HuH-7.5 (cell line): ENCODE measurements around the gene SCNN1B.

Experiments used
- DNase-seq: peaks from one replicate; pipeline ENCODE4 v3.0.0; 2011; ENCODE audit warnings: low spot score

Gene SCNN1B

DNA sequence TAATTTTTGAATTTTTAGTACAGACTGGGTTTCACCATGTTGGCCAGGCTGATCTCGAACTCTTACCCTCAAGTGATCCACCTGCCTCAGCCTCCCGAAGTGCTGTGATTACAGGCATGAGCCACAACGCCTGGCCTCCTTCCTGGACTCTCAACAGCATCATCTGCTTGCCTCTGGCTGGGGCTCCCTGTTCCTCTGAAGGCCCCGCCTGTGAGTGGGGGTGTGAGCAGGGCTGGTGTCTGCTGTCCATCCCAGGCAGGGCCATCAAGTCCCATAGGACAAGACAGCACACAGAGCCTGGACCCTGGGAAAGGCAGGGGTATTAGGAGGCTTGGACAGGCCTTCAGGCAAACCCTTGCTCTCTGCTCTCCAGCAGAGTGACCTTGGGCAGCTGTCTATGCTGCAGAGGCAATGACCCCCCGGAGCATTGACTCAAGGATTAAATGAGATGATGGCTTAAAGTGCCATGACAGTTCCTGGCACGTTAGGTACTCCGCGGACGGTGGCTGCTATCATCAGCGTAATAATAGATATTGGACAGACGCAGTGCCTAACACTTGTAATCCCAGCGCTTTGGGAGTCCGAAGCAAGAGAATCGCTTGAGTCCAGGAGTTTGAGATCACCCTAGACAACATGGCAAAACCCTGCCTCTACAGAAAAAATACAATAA lies 19.2 kb downstream of the SCNN1B start:
- DNase-seq: no peak

DNA sequence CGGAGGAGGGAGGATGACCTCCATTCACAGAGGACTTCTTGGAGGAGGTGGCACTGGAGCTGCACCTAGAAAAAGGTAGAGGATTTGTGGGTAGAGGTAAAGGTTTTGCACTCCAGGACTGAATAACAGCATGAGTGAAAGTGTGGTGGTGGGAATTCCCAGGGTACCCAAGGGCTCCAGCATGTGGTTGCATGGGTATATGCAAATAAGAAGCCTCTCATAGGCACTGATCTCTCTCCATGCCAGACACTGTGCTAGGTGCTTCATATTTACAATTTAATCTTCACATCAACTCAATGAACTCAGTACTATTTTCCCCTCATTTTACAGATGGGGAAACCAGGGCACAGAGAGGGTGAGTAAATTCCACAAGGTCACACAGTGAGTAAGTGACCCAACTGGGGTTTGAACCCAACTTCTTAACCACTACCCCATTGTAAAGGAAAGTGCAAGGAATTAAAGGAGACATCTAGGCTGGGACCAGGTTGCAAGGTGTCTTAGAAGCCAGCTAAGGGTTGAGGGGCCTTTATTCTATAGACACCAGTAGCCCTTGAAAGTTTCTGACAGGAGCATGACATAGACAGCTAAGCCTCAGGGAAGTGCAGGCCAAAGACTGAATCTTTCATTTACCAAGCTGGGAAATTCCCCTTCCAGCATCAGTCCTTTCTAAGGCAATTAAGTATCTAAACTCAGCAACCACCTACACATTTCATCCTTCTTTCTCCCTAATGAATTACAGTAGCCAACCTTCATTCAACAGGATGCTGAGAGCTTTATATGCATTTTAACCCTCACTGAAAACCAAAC lies 21.3 kb downstream of the SCNN1B start:
- DNase-seq: no peak

DNA sequence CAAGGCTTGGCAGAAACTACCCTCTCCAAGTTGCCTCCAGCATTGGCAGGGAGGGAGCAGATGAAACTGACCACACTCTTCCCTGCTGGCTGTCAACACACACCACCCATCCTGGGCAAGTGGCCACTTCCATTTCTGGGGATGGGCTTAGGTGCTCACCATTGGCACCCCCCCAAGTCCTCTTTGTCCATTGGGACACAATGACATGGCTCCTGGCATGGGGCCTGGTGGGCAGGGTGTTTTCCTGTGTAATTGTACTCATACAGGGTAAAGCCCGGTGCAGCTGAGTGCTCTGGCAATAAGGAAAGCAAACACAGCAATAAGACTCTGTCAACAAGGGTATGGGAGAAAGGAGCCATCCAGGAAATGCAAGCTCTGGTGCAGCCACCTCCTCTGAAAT lies 22.6 kb downstream of the SCNN1B start:
- DNase-seq: no peak

DNA sequence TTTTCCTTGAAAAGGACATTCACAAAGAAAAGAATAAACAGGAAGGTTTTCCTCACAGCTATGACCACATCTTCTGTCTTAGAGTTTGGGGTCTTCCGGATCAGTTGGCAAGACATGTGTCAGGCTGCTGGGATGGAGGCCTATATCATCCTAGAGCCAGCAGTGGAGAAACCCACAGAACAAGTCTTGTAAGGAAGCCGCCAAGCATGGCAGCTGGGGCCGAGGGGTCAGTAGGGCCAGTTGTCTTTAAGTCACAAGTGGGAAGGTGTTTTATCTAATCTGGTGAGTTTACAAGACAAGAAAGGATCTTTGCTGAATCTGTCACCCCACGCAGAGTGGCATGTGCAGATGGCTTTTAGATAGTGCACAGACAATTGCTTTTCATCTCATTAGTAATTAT lies 25.7 kb downstream of the SCNN1B start:
- DNase-seq: no peak

DNA sequence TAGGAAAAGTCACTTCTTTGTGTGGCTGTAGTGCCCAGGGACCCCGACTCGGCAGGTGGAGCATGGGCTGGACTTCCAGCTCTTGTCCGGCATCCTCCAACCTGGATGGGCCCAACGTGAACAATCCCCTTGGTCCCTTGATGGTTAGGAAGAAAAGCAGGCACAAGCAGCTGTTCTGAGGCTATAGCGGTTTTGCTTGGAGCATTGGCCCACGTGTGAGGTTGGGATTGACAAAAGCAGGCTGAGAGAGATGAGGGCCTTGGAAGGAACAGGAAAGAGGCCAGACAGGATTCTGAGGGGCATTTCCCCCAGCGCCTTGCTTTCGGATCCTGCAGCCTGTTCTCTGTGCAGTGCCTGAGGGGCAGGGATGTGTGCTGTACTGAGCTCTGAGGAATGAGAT lies 28.1 kb downstream of the SCNN1B start:
- no peak for DNase-seq

DNA sequence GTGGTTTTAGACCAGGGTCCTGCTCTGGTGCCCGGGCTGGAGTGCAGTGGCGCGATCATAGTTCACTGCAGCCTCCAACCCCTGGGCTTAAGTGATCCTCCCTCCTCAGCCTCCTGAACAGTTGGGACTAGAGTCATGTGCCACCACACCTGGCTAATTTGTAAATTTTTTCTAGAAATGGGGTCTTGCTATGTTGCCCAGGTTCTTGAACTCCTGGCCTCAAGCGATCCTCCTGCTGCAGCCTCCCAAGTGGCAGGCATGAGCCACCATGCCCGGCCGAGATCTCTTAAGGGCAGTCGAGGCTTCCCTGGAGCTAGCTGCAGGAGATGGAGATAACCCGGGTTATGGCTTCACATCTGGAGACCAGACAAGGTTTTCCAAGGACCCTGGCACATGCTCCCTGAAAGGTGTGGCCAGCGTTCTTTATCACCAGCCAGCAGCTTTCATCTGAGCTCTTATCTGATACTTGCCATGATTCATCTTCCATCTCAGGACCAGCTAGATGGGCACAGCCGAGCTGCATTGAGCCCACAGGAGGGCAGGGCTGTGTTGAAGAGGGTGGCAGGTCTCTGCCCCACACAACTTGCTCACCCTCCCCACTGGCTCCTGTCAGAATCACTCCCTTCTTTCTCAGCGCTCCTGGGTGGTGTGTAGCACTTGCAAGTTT lies 28.6 kb downstream of the SCNN1B start:
- DNase-seq: no peak

DNA sequence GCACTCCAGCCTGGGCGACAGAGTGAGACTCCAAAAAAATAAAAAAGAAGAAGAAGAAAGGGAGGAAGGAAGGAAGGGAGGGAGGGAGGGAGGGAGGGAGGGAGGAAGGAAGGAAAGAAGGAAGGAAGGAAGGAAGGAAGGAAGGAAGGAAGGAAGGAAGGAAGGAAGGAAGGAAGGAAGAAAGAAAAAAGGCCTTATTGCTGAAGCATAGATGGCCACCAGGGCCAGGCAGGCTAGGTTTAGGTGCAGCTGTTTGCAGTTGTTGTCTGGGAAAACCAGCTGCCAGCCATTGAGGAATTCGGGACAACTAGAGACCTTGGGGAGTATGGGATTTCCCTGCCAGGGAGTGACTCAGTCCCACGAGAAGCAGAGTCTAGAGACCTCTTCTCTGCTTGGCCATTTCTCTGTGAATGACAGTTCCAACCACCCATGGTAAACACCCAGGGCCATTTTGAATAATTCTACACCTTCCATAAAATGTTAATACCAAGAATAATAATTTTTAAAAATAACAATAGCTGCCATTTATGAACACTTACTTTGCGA lies 31.0 kb downstream of the SCNN1B start:
- DNase-seq: no peak

DNA sequence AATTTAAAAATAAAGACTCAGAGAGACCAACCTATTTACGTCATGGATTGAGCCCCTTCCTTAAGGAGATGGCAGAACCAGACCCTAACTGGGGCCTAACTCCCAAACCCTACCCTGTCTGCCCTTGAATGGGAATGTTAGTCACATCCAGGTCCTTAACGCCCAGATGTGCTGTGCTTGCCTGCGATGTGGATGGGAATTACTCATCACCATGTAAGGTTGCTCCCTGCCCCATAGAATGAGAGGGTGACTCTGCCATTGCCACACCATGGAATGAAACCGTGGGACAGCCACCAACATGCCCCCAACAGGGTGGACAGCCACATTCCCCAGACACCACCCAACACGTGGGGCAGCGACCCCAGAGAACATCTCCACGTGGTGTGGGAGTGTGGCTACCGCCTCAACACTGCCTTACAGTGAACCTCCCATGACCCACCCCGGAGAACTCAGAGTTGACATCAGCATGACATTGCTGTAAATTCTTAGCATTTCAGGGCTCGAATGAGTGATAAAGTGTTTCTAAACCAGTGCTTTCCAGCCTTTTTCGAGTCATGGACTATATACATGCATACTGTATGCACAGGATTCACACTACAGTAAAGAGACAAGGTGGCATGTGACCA lies 31.8 kb downstream of the SCNN1B start:
- DNase-seq: no peak

DNA sequence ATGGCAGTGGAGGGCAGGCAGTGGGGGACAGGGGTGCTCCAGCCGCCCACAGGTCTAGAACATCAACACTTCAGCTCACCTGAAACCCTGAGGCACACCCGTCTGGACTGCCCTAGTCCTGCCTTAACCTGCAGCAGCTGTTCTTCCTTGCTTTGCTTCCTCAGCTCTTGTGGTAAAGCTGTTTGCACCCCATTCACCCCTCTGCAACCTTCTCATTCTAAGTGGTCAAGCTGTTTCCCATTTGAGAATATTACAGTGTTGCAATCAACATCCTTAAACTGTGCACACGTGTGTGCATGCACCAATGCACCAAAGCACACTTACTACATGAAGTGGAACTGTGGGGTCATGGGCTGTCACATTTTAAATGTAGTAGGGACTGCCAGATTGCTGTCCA lies 32.4 kb downstream of the SCNN1B start:
- DNase-seq: no peak

DNA sequence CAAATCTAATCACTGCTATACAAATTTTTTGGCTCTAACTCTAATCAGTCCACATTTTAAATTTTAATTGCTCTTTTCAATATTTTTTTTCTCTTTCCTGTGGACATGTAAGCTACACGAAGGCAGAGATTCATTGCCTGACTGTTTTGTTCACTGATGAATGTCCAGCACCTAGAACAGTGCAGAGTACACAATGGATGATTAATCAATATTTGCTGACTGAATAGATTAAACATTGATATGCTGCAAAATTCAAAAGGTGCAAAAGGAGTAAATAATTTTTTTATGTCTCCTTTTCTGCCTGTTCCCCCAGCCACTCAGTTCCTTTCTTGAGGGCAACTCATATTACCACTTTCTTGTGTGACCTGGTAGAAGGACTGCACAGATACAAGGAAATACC lies 32.8 kb downstream of the SCNN1B start:
- DNase-seq: no peak

DNA sequence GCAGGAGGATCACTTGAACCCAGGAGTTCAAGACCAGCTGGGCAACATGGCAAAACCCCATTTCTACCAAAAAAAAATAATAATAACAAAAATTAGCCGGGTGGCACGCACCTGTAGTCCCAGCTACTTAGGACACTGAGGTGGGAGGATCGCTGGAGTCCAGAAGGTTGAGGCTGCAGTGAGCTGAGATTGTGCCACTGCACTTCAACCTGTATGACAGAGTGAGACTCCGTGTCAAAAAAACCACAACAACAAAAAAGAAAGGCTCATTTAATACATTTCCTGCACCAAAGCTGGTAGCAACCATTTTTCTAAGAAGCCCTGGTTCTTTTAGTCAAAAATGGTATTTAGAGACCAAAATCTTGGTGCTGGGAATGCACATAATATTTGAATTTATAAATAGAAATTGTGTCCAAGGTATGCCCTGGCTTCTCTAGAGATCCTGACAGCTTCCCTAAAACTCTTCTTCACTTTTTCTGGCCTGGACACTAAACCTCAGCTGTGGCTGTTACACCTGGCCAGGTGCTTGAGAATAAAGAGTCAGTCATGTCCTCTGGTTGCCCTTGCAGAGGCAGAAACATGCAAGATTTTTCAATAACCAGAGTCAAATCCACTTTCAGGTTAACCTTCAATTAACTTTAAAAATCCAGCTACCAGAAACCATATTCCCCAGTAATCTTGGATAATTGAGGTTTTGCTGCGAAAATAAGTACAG lies 35.9 kb downstream of the SCNN1B start:
- no peak for DNase-seq

DNA sequence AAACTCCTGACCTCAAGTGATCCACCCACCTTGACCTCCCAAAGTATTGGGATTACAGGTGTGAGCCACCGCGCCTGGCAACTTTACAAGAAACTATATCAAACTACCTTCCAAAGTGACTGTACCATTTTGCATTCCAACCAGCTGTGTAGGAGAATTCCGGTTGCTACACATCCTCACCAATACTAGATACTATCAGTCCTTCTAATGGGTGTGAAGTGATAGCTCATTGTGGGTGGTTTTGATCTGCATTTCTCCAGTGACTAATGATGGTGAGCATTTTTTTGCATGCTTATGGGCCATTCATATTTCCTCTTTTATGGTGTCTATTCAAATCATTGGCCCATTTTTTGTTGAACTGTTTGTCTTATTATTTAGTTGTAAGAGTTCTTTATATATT lies 37.7 kb downstream of the SCNN1B start:
- DNase-seq: no peak

DNA sequence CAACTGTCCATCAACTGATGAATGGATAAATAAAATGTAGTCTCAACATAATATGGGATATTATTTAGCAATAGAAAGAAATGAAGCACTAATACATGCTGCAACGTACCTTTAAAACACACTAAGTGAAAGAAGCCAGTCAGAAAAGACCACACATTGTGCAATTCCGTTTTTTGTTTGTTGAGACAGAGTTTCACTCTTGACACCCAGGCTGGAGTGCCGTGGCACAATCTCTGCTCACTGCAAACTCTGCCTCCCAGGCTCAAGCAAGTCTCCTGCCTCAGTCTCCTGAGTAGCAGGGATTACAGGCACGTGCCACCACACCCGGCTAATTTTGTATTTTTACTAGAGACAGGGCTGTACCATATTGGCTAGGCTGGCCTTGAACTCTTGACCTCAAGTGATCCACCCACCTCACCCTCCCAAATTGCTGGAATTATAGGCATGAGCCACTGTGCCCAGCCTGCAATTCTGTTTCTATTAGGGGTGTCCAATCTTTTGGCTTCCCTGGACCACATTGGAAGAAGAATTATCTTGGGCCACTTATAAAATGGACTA lies 40.1 kb downstream of the SCNN1B start:
- DNase-seq: no peak

DNA sequence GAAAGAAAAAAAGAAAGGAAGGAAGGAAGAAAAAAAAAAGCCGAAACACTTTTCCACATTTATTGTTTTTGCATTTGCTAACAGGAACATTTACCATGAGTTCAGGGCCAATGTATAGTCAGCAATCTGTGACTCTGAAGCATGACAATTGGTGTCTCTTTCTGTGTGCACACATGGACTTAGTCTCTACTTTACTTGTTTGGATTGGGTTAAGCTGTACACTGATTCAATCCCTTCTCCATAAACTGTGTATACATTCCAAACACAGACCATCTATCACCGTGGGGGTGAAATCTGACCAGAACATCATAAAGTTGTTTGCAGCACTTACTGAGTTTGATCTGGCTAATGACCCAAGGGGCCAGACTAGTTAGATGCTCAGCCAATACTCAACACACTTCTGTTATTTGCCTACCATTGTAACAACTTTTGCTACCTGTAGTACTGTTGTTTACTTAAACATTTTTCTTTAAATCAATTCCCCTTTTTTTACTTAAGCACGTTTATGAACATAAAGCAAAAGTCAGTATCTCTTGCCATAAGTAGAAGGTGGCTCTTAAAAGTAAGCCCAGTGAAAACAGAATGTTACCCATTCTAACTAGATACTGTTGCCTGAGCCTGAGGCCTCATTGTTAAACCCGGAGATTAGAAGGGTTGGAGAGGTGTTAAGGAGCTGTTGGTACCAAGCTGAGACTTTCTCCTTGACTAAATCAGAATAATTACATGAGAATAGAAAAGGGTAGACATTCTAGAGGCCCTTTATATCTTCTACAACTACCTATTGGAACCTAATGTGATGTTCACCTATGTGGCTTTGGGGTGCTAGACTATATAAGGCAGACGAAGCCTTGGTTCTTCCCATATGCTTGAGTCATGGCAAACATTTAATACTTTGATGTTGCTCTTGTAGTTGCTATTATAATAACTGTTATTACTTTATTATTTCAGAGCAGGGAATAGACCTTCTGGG lies 41.8 kb downstream of the SCNN1B start:
- DNase-seq: no peak

DNA sequence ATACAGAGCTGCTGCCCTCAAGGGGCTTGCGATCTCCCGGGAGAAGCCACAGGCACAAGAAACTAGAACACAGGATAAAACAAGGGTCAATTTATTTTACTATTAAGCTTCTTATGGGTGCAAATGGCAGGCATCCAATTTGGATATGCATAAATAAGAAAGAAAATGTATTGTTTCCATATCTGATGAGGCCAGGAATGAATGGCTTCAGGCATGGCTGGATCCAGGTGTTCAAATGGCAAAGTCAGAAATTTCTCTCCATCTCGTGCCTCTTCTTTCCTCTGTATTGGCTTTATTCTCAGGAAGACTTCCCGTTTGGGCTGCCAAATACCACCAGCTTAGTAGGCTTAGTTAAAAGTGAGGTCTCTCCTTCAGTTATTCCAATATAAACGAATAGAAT lies 43.1 kb downstream of the SCNN1B start:
- DNase-seq: no peak

DNA sequence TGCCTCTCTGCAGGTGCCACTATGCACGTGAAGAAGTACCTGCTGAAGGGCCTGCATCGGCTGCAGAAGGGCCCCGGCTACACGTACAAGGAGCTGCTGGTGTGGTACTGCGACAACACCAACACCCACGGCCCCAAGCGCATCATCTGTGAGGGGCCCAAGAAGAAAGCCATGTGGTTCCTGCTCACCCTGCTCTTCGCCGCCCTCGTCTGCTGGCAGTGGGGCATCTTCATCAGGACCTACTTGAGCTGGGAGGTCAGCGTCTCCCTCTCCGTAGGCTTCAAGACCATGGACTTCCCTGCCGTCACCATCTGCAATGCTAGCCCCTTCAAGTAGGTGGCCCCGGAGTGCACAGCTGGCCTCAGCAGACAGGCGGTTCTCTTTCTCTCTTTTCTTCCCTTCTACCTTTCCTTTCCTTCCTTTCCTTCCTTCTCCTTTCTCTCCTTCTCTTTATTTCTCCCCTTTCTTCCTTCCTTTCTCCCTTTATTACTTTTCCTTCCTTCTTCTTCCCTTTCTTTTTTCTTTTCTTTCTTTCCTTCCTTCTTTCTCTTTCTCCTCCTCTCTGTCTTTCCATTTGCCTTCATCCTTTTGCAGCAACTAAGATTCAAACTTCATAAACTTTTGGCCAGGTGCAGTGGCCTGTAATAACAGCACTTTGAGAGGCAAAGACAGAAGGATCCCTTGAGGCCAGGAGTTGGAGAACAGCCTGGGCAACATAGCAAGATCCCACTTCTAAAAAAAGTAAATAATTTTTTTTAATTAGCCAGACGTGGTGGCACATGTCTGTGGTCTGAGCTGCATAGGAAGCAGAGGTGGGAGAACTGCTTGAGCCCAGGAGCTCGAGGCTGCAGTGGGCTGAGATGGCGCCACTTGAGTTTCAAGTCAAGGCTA lies 46.7 kb downstream of the SCNN1B start:
- no peak for DNase-seq

DNA sequence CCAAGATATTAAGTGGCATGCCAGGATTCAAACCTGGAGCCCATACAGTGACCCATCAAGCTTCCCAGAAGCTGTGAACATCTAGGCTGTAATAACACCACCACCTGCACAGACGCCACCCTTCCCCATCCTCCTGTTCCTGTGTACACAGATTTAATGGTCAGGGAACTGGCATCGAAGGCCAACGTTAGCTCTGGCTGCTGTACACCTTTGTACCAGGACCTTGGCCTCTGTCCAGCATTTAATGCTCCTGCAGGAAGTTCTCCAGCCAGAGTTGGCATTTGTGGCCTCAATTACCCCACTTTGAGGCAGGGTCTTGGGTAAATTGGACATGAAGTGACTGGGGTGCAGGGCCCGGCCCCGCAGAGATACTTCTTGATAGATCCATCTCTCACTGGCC lies 49.3 kb downstream of the SCNN1B start:
- no peak for DNase-seq

DNA sequence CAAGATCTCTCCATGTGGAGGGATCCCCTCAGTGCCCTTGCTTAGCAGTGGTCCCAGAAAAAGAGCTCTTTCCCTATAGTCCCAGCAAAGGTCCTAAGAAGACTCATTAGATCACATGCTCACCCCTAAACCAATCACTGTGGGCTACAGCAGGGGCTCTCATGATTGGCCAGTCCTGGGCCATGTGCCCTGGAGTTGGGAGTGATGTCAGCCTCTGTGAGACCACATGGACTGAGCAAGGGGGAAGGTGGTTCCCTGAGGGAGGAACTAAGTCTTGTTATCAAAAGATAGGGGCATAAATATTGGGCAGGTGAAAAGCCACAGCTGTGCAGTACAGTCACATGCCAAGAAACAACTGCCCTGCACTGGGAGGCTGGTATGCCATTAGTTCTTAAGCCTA lies 51.3 kb downstream of the SCNN1B start:
- DNase-seq: no peak

DNA sequence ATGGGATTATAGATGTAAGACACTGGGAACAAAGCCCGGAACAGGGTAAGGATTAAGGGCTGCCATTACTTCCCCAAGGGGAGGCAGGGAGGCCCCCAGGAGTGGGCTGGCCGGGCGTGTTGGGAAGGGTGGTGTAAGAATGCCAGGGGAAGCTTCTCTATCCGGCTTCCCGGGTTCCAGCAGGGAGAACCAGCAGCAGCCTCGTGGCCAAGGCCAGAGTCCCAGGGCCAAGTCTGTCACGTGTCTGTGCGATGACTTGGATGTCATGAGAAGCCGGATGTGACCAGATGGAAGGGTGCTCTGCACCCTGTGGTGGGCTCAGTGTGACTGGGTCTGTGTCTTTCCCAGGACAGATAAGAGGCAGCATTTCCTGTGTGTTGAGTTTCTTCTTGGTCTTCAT lies 52.1 kb downstream of the SCNN1B start:
- no peak for DNase-seq
